NCI-H2171 (cell line): ENCODE results near the gene OLAH.
"Not testable (repeated sequence)": the region's sequence is repeated elsewhere in the genome, so short reads cannot be mapped to it uniquely, and the experiment has no call there.

Source experiments
- DNase-seq: peaks from one replicate; lab custom pipeline; 2025; lab: John Stamatoyannopoulos, UW

OLAH gene

GRCh38 chr10:15043674-15044073 lies at the start of gene OLAH:
Gene OLAH (plus strand): TSS chr10:15043943. CDS start chr10:15047289, 3,346 bp downstream.
- DNase-seq, result no peak

- no peak for DNase-seq
Observed at GRCh38 chr10:14995964-14996565, 47.7 kb upstream of the OLAH start.

- DNase-seq, result not testable (repeated sequence)
Observed at GRCh38 chr10:15013530-15013929, 30.2 kb upstream of the OLAH start.

- no peak for DNase-seq
Observed at GRCh38 chr10:15015451-15015850, 28.3 kb upstream of the OLAH start.

GRCh38 chr10:15020966-15021365 lies 22.8 kb upstream of the OLAH start:
- not testable (repeated sequence) for DNase-seq

GRCh38 chr10:15023079-15023478 lies 20.7 kb upstream of the OLAH start:
- not testable (repeated sequence) for DNase-seq

GRCh38 chr10:15024017-15025004 lies 19.4 kb upstream of the OLAH start:
- DNase-seq, result not testable (repeated sequence)

GRCh38 chr10:15025040-15025439 lies 18.7 kb upstream of the OLAH start:
- not testable (repeated sequence) for DNase-seq

- DNase-seq, result no peak
Observed at GRCh38 chr10:15027741-15028140, 16.0 kb upstream of the OLAH start.

- DNase-seq, result no peak
Observed at GRCh38 chr10:15035385-15036301, 8.1 kb upstream of the OLAH start.

GRCh38 chr10:15037691-15038090 lies 6.1 kb upstream of the OLAH start:
- DNase-seq, result no peak

GRCh38 chr10:15038416-15038815 lies 5.3 kb upstream of the OLAH start:
- no peak for DNase-seq

GRCh38 chr10:15045380-15045779 lies 1.6 kb downstream of the OLAH start:
- no peak for DNase-seq

- no peak for DNase-seq
Observed at GRCh38 chr10:15046626-15047025, 2.9 kb downstream of the OLAH start.

- DNase-seq, result no peak
Observed at GRCh38 chr10:15049533-15049932, 5.8 kb downstream of the OLAH start.

- DNase-seq, result no peak
Observed at GRCh38 chr10:15052121-15052520, 8.4 kb downstream of the OLAH start.

GRCh38 chr10:15053061-15053460 lies 9.3 kb downstream of the OLAH start:
- DNase-seq, result no peak

GRCh38 chr10:15058689-15059088 lies 14.9 kb downstream of the OLAH start:
- DNase-seq, result no peak

GRCh38 chr10:15059914-15060313 lies 16.2 kb downstream of the OLAH start:
- no peak for DNase-seq

GRCh38 chr10:15060638-15061037 lies 16.9 kb downstream of the OLAH start:
- DNase-seq, result no peak

GRCh38 chr10:15067154-15067553 lies 23.4 kb downstream of the OLAH start:
- DNase-seq, result no peak

GRCh38 chr10:15068802-15069201 lies 25.1 kb downstream of the OLAH start:
- no peak for DNase-seq
